Left forelimb (tissue), 1 donor: ENCODE results near the gene DMD.

ENCODE experiments used
- DNase-seq: peaks from one replicate; pipeline ENCODE4 v3.0.0-alpha.2; 2018; ENCODE audit warnings: low spot score

DMD gene

GRCh38 chrX:31227250-31227649 is 1984.1 kb downstream of the DMD start:
- no peak for DNase-seq

- no peak for DNase-seq
Observed at GRCh38 chrX:31225819-31226218, 1985.5 kb downstream of the DMD start.

DNA sequence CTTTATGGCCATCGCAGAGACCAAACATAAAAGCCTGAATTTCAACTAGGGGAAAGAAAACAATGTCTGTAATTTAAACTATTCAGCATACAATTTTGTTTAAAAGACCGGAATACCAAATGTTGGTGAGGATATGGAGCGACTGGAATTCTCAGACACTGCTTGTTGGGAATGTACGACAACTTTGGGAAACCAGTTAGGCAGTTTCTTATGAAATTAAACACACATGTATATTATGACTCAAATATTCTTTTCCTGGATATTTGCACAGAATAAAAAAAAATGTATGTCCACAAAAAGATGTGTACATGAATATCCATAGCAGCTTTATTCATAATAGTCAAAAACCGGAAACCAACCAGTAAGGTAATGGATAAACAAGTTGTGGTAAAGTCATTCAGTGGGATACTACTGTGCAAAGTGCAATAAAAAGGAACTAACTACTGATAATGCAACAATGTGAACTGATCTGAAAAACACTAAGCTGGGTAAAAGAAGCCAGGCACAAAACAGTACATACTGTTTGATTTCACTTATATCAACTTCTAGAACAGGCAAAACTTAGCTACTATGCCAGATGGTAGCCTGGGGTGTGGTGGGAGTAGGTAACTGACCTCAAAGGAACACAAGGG is 1986.9 kb downstream of the DMD start:
- DNase-seq = no peak

DNA sequence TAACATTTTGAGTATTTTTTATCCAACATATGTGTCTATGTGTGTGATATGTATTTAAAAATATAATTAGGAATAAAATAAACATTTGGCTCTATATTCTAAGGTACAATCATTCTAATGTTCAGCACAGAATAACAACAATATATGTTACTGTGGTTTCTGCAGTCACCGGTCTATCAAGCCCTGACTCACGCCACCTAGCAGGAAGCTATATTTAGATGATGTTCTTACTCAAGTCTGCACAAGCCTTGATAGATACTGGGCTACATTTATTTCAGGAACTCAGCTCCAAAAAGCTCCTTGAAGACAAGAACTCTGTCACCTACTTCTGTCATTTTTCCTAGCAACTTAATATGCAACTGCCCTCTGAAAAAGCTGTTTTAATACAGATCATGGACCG is 1987.5 kb downstream of the DMD start:
- DNase-seq = no peak

- no peak for DNase-seq
Observed at GRCh38 chrX:31222946-31223345, 1988.4 kb downstream of the DMD start.

DNA sequence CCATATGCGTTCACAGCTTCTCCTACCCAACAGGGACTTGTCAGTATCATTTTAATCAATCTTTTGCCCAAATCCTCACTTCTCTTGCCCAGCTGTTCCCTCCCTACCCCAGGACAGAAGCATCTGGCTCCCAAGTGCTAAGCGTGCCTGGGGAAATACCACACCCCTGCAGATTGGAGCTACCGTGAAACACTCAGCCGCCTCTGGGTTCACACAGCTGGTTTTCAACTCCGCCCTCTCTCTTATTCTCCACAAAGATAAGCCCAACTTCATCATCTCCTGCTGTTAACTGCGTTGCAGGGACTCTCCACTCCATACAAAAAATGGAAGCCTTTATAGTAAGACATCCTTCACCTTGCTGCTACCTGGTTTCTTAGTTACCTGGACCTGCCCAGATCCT is 1992.2 kb downstream of the DMD start:
- no peak for DNase-seq

- DNase-seq = no peak
Observed at GRCh38 chrX:31217084-31217483, 1994.3 kb downstream of the DMD start.

GRCh38 chrX:31215277-31215815 is 1996.0 kb downstream of the DMD start:
- no peak for DNase-seq

GRCh38 chrX:31213941-31214340 is 1997.4 kb downstream of the DMD start:
- no peak for DNase-seq

DNA sequence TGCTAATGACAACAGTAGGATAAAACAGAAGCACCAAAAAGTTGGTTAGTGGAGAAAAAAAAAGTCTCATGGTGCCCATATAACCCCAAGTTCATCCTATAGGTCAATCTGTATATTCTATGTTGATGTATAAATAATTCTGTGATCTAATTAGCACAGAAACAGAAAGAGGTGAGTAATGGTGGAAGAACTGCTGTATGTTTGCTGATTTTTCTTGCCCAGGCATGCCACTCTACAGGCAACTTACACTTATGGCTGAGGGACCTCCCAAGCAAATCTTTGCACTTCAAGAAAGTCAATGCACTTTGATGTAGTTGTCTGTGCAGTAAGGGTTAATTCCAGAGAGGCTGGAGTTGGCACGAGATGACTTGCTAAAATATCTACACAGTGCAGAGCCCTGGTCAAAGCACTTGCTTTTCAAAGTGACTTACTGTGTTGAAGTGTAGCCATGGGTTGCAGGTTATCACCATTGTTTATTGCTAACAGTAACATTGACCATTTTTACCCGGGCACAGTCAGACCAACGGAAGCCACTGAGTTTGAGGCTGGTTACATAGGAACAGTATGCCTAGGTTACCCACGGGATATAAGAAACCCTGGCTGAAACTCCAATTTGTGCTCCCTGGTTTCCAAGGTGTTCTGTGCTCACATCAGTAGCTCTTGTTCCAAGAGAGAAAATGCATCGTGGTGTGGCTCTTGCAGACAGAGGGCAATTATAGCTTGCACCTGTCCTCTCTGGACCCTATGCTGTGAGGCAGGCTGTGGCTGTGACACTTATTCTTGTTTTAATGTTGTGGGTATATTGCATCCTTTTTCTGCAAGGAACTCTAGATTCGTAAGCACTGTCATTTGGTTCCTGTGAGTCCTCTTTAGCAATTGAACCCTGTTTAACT is 1998.2 kb downstream of the DMD start:
- no peak for DNase-seq

DNA sequence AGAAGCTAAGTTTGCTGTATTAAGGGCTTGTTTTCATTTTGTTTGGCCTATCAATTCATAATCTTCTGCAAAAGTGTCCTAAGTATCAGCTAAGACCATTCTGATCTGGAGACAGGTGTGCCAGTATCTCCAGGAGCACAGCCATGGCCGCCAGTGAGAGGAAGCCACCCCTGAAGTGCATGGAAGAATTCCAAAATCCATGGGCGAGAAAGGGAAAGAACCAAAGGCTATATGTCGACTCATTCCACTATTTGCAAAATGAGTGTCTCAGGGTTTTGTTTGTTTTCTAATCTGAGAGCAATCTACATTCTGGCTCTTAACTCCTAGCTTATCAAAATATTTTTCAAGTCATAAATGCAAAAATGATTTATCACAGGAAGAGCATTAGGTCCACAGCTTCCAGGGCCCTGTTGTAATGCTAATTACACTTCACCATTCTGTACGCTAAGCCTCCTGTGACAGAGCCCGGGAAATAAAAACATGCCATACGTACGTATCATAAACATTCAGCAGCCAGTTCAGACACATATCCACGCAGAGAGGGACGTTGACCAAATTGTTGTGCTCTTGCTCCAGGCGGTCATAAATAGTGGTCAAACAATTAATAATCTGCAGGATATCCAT is 2002.2 kb downstream of the DMD start:
- no peak for DNase-seq

DNA sequence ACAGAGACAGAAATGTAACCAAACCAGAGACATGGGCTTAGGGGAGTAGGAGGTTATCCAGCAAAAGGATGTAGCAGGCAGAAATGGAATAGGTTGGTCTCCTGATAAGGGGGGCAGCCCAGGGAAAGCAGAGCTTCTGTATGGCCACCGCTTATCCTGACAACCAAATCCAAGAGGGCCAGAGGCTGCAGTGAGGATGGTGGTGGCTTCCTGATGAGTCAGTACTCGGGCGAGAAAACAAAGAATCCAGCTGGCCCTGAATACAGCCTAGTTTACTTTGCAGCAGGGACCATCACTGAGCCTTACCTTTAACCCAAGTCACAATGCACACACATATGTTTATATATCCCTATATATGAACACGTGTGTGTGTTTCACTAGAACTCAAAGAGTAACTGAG is 2009.8 kb downstream of the DMD start:
- no peak for DNase-seq

- DNase-seq = no peak
Observed at GRCh38 chrX:31200430-31200829, 2010.9 kb downstream of the DMD start.

DNA sequence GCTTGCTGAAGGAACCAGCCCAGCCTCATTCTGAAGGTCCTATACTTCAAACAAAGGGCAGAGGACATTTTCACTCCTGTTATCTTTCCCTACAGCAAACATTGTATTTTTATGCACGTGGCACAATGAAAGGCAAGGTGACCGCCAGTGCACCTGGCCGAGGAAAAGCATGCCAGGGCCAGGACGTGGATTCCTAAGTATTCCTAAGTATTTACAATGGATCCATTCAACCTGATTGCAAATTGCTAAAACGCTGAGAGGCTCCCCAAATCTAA is 2011.6 kb downstream of the DMD start:
- no peak for DNase-seq

DNA sequence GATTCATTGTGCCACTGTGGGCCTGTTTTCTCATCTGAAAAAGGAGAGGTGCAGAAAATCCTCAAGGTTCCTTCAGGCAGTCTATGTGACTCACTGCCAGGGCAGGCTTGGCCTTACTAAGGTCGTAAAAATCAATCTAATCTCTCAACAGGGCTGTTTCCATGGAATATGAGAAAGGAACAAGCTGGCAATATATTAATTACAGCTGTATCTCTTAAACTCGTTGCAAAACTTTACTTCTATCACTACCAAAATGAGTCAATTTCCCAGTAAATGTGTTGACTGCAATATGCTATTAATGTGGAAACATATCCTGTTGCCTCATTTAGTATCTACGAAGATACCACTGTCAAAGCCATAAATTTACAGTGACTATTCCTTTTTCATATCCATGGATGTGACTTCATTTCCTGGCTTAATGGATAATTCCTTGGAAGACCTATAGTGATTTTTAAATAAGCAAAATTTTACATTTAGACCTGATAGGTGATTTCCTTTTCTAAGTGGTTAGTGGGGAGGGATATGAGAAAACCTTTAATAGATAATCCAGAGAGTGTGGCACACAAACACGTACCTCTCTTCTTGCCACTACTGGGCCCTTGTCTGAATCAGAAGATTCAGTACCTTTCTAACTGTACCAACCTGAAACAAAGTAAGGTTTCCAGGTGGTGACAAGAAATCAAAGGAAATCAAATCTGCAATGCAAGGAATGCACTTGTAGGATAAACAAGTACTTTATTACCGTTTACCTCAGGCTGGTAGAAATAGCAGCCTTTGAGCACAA is 2012.1 kb downstream of the DMD start:
- no peak for DNase-seq

GRCh38 chrX:31190221-31190975 is 2021.0 kb downstream of the DMD start:
- no peak for DNase-seq

- DNase-seq = no peak
Observed at GRCh38 chrX:31186693-31187338, 2024.5 kb downstream of the DMD start.

GRCh38 chrX:31185884-31186283 is 2025.5 kb downstream of the DMD start:
- DNase-seq = no peak

DNA sequence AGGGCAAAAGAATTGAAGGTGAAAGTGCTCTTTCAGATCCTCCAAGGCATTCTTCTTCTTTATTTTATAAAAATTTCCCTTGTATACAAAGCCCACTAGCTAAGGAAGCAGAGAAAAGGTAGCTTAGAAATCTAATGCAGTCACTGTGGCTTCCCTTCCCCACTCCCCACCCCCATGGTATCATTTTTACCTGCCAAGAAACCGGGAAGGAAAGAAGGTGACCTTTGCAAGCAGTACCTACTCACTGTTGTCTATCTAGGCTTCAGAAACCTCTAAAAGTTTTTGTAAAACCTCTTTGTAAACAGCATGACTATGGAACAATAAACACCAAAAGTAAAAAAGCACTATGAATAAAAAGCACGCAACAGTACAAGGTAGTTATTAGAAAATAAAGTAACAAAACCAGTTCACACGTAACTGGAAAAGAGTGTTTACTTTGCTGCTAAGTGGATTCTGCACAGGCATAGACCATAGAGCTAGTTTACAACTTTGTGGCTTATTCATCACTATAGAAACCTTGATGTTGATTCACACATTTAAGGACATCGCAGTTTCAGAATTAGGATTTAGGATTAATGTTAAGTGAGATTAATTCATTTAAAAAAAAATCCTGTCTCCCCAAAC is 2029.9 kb downstream of the DMD start:
- no peak for DNase-seq

GRCh38 chrX:31179203-31179602 is 2032.1 kb downstream of the DMD start:
- DNase-seq = no peak

DNA sequence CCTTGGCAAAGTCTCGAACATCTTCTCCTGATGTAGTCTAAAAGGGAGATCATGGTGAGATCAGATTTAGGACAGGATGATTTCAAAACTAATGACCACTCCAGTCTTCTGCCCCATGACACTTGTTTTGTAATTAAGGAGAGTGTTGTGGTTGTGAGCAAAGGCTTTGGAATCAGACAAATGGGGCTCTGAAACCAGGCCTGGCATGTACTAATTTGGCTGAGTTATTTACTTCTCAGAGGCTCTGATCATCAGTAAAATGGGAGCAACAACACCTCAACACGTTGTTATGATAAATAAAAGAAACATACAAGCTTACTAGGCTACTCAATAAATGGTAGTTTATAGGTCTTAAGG is 2032.6 kb downstream of the DMD start:
- DNase-seq = no peak
